ENCODE results near the gene HOXA1.

Gene HOXA1

DNA sequence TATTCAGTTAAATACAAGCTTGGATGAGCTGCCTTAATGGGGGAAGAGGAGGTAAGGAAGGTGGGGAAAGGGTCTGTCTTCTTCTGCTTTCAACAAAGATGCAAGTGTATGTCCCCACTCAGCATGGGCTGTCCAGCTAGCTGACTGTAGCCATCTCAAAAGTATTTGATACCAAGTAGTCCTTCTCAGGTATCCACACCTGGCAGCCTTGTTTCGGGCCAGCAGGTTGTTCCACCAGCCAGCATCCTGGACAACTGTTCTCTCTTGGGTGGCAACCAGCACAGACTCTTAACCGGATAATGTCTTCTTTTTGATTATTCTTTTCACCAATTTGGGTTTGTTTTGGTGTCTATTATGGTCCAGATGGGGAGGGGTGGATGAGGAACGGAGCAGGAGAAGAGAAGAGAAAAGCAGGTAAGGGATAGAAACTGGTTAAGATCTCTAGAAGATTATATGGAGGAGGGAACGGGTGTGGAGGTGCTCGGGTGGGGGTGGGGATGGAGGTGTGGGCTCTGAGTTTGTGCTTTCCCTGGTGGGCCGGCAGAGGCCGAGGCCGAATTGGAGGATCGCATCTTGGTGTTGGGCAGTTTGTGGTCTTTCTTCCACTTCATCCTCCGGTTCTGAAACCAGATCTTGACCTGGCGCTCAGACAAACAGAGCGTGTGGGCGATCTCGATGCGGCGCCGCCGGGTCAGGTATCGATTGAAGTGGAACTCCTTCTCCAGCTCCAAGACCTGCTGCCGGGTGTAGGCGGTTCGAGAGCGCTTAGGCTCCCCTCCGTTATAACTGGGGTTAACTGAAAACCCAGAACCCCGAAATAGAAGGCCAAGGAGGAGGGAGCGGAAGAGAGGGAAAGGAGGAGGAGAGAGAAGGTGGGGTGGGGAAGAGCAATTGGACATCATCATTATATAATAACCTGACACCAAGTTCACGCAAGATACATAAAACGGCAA lies 33.3 kb upstream of the HOXA1 start:
- no peaks in the 10 kb centered on the region for H3K9me3 ChIP-seq (ENCODE audit: control insufficient read depth, low read length)
- H3K4me3 ChIP-seq (ENCODE audit: low read depth, low read length): peak overlapping the region; percentile 88
- peak overlapping the region; percentile 97 for H3K4me2 ChIP-seq (ENCODE audit: low read length)
- no peak overlapping the region for H2AFZ ChIP-seq
- H3K4me1 ChIP-seq: no peaks in the 10 kb centered on the region
- no peak overlapping the region for H3K9ac ChIP-seq
- H3K36me3 ChIP-seq (ENCODE audit: control insufficient read depth, insufficient read depth, low read length): no peaks in the 10 kb centered on the region
- TF ChIP-seq, protein P1, sequence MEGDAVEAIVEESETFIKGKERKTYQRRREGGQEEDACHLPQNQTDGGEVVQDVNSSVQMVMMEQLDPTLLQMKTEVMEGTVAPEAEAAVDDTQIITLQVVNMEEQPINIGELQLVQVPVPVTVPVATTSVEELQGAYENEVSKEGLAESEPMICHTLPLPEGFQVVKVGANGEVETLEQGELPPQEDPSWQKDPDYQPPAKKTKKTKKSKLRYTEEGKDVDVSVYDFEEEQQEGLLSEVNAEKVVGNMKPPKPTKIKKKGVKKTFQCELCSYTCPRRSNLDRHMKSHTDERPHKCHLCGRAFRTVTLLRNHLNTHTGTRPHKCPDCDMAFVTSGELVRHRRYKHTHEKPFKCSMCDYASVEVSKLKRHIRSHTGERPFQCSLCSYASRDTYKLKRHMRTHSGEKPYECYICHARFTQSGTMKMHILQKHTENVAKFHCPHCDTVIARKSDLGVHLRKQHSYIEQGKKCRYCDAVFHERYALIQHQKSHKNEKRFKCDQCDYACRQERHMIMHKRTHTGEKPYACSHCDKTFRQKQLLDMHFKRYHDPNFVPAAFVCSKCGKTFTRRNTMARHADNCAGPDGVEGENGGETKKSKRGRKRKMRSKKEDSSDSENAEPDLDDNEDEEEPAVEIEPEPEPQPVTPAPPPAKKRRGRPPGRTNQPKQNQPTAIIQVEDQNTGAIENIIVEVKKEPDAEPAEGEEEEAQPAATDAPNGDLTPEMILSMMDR (IDR thresholded peaks at IDR 0.05): no peak
- H3K27ac ChIP-seq: peak overlapping the region; percentile 16
- no peaks in the 10 kb centered on the region for H3K27me3 ChIP-seq (ENCODE audit: control insufficient read depth, insufficient read depth, low read length)
- H3K79me2 ChIP-seq: no peaks in the 10 kb centered on the region

DNA sequence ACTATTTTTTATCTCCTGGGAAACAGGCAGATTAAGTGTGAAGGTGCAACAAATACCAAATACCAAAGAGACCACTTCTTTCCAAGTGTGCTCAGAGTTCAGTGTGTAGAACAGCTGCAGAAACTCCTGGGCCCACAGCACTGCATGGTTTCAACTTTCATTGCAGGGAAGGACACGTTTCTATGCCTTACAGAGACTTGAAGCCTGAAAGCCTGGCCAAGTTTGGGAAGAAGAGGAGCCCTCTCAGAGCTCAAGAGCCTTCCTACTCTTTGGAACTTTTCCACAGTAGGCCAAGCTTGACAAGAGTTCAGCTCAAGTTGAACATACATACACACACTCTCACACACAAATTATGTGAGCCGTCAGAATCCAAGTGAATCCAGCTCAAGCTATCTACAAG lies 32.2 kb upstream of the HOXA1 start:
- Histone ChIP-seq H2AFZ (no peak overlapping the region), H3K9ac (no peak overlapping the region), H3K9me3 (ENCODE audit: control insufficient read depth, low read length) (no peaks in the 10 kb centered on the region), H3K4me3 (ENCODE audit: low read depth, low read length) (peak overlapping the region; percentile 88), H3K27ac (no peak overlapping the region), H3K79me2 (no peaks in the 10 kb centered on the region), H3K27me3 (ENCODE audit: control insufficient read depth, insufficient read depth, low read length) (no peaks in the 10 kb centered on the region), H3K4me1 (no peaks in the 10 kb centered on the region), H3K4me2 (ENCODE audit: low read length) (peak overlapping the region; percentile 97), H3K36me3 (ENCODE audit: control insufficient read depth, insufficient read depth, low read length) (no peaks in the 10 kb centered on the region)
- TF ChIP-seq, protein P1 (IDR thresholded peaks at IDR 0.05): no peak

DNA sequence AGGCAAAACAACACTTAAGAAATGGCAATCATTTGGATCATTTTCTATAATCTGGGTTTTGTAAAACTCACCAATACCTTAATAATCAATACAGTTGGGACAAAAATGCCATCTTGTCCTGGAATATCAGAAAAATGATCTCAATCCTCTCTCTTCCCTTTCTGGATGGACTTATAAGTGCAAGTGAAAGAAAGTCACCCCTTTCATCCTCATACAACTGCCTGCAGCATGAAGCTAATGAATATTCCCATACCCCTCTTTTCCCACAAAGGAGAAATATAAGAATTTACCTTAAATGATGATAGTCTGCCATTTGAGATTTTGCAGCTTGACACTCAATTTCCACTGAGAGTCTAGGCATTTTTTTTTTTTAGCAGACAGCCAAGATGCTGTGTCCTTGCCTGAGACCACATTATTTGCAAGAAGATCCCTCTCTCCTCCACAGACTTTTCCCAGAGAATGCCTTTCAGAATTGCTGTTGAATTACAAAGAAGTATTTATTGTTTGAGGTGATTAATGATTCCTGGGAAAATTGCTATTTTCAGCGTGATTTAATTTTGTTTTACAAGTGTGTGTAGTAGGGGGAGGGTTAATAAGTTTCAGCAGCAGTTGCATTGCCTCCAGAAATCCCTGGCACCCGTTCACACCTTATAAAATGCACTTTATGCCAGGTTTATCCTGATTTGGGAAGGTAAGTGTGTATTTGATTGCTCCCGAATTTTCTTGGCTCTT lies 31.0 kb upstream of the HOXA1 start:
- Histone ChIP-seq H3K27me3 (ENCODE audit: control insufficient read depth, insufficient read depth, low read length) (no peaks in the 10 kb centered on the region), H3K4me3 (ENCODE audit: low read depth, low read length) (no peak overlapping the region)

DNA sequence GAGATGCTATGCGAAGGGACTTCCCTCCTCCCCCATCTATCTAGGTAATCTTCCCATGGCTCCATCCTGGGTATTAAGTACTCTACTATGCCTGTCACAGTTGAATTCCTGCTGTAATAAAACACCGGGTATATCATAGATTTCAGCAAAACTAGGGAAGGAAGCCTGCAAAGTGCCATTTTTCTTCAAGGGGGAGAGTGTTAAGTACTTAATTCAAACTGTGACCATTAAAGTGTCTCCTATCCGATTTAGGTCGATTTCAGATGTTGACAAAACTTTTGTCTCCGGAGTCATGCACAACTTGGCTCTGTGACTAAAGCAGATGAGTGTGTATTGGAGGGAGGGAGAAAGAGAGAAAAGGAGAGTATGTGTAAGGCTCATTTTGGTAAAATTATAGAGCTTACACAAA lies 30.2 kb upstream of the HOXA1 start:
- Histone ChIP-seq H3K4me1 (no peaks in the 10 kb centered on the region), H3K4me3 (ENCODE audit: low read depth, low read length) (no peak overlapping the region), H2AFZ (no peak overlapping the region), H3K4me2 (ENCODE audit: low read length) (peak overlapping the region; percentile 49), H3K79me2 (no peaks in the 10 kb centered on the region), H3K27me3 (ENCODE audit: control insufficient read depth, insufficient read depth, low read length) (no peaks in the 10 kb centered on the region), H3K9me3 (ENCODE audit: control insufficient read depth, low read length) (no peaks in the 10 kb centered on the region), H3K36me3 (ENCODE audit: control insufficient read depth, insufficient read depth, low read length) (no peaks in the 10 kb centered on the region), H3K27ac (no peak overlapping the region), H3K9ac (no peak overlapping the region)
- TF ChIP-seq, protein P1 (IDR thresholded peaks at IDR 0.05): no peak

More for the DNA sequence above, 31.0 kb upstream of the HOXA1 start:
- TF ChIP-seq, protein P1 (IDR thresholded peaks at IDR 0.05): no peak
- H3K4me2 ChIP-seq (ENCODE audit: low read length): peak overlapping the region; percentile 97
- H3K79me2 ChIP-seq: no peaks in the 10 kb centered on the region
- no peak overlapping the region for H3K27ac ChIP-seq
- H3K4me1 ChIP-seq: no peaks in the 10 kb centered on the region
- H2AFZ ChIP-seq: no peak overlapping the region
- no peak overlapping the region for H3K9ac ChIP-seq
- no peaks in the 10 kb centered on the region for H3K36me3 ChIP-seq (ENCODE audit: control insufficient read depth, insufficient read depth, low read length)
- H3K9me3 ChIP-seq (ENCODE audit: control insufficient read depth, low read length): no peaks in the 10 kb centered on the region

Measured in parathyroid adenoma (tissue), 2 donors.